Measurements from ENCODE around the gene RTN4RL1.
"Not testable (repeated sequence)": the region's sequence is repeated elsewhere in the genome, so short reads cannot be mapped to it uniquely, and the experiment has no call there.

The RTN4RL1 gene

GRCh38 chr17:1916963-1917715 lies 108.0 kb downstream of the RTN4RL1 start:
- peak in 1 of 14 donors; percentile 22 for DNase-seq

GRCh38 chr17:1916316-1916715 lies 108.8 kb downstream of the RTN4RL1 start:
- DNase-seq: no peak

GRCh38 chr17:1915889-1916288 lies 109.2 kb downstream of the RTN4RL1 start:
- no peak for DNase-seq

GRCh38 chr17:1914661-1915083 lies 110.5 kb downstream of the RTN4RL1 start:
- DNase-seq: no peak

GRCh38 chr17:1913702-1914101 lies 111.4 kb downstream of the RTN4RL1 start:
- DNase-seq: no peak

- no peak for DNase-seq
Measured at GRCh38 chr17:1912146-1912545, 113.0 kb downstream of the RTN4RL1 start.

- DNase-seq: no peak
Measured at GRCh38 chr17:1909985-1910384, 115.1 kb downstream of the RTN4RL1 start.

GRCh38 chr17:1908699-1909309 lies 116.3 kb downstream of the RTN4RL1 start:
- peak in 6 of 14 donors; percentile 6 to 81 (median 16) for DNase-seq

GRCh38 chr17:1907909-1908698 lies 117.0 kb downstream of the RTN4RL1 start:
- peak in 1 of 14 donors; percentile 67 for DNase-seq

GRCh38 chr17:1907216-1907631 lies 117.9 kb downstream of the RTN4RL1 start:
- peak in 1 of 14 donors; percentile 52 for DNase-seq

GRCh38 chr17:1906662-1907101 lies 118.5 kb downstream of the RTN4RL1 start:
- DNase-seq: peak in 1 of 14 donors; percentile 34

- no peak for DNase-seq
Measured at GRCh38 chr17:1905190-1905913, 119.8 kb downstream of the RTN4RL1 start.

- DNase-seq: no peak
Measured at GRCh38 chr17:1904273-1905182, 120.6 kb downstream of the RTN4RL1 start.

GRCh38 chr17:1899403-1900000 lies 125.6 kb downstream of the RTN4RL1 start:
- no peak for DNase-seq

- DNase-seq: no peak
Measured at GRCh38 chr17:1898872-1899271, 126.3 kb downstream of the RTN4RL1 start.

- no peak for DNase-seq
Measured at GRCh38 chr17:1898332-1898731, 126.8 kb downstream of the RTN4RL1 start.

- no peak for DNase-seq
Measured at GRCh38 chr17:1897105-1897656, 128.0 kb downstream of the RTN4RL1 start.

GRCh38 chr17:1896243-1897104 lies 128.7 kb downstream of the RTN4RL1 start:
- no peak for DNase-seq

GRCh38 chr17:1895479-1895878 lies 129.7 kb downstream of the RTN4RL1 start:
- DNase-seq: not testable (repeated sequence)
